ENCODE measurements around the gene POLG.
A peak's percentile ranks its signal among the peaks of the same experiment; 100 is the strongest.

Gene POLG

DNA sequence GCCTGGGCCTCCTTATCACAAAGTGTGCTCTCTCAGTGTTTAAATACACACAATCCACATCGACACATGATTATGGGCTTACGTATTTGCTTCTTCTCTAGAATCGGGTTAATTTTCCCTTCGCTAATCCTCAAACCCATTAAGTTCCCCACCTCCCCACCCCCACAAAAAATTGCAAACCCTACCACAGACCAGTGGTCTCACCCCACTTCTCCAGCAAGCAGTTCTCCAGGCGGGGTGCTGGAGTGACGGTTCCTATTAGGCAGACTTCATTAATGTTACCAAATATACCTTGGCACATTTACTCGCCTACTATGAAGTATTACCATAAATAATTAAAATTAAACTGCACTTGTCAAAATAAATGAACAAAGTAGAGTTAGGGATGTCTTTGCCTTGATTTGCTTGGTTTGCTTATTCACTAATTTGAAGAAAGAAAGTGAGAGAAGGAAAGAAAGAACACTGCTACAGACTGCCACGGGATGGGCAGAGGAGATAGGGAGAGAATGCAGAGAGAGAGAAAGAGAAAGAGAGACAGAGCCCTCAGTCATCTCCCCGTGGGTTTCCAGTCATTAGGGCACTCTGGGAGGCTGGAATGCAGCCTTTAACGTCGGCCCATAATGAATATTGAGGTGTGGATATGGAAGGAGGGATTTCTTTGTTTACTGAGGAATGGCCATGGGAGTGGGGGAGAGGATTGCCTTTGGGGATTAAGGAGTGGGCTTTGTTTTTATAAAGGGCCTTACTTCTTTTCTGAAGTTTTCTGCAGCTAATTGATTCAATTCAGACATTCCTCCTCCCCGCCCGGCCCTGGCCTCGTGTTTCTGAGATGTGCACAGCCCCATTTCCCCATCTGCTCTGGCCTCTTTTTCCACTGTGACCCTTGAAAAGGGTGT is 39.7 kb upstream of the POLG start:
- no peak for ATAC-seq
- Mint-ChIP-seq H3K4me3 (no peak overlapping the region), H3K9me3 (no peaks in the 10 kb centered on the region), H3K4me1 (peaks cover 30% of the 10 kb centered on the region), H3K27ac (no peak overlapping the region), H3K27me3 (peaks cover 99% of the 10 kb centered on the region)
- no peak for DNase-seq

DNA sequence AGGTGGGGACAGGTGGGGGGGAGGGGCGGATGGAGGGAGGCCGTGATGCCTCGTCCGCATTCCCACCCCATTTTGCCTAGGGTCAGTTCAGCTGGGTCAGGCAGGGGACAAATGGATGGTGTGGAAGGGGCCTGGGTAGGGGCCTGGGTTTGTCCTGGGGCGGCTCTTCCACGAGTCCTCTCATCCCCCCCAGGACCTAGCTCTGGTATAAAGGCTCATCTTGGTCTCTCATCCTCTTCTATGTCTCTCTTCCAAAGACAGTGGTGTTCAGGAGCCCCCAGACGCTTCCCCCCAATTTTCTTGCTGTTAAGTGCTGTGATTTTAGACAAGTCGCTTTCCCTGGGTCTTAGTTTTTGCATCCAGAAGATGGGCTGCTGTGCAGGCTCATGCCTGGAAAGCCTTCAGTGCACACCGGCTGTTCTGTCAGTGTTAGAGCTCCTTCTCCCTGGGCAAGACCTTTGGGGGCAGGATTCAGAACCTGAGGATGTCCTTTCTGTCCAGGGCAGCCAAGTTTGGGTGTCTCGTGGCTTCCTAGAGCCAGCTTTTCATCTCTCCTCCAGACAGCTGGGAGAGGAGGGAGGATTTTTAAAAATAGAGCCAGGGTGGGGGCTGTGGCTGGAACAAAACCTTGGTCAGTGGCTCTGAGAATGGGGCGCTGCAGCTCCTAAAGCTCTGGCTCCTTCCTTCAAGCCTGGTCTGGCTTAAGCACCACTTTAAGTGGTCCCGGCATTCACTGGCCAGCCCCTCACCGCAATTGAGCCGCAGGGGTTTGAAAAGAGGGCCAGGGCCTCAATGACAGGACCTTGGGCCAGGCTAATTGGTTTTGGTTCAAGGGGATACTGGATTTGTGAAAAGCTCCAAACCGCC is 37.7 kb upstream of the POLG start:
- no peak for DNase-seq
- no peak overlapping the region for H3K4me3 Mint-ChIP-seq
- no peaks in the 10 kb centered on the region for H3K9me3 Mint-ChIP-seq
- no peak overlapping the region for H3K27ac Mint-ChIP-seq
- peaks cover 99% of the 10 kb centered on the region for H3K27me3 Mint-ChIP-seq
- H3K4me1 Mint-ChIP-seq = peaks cover 30% of the 10 kb centered on the region
- ATAC-seq = no peak

DNA sequence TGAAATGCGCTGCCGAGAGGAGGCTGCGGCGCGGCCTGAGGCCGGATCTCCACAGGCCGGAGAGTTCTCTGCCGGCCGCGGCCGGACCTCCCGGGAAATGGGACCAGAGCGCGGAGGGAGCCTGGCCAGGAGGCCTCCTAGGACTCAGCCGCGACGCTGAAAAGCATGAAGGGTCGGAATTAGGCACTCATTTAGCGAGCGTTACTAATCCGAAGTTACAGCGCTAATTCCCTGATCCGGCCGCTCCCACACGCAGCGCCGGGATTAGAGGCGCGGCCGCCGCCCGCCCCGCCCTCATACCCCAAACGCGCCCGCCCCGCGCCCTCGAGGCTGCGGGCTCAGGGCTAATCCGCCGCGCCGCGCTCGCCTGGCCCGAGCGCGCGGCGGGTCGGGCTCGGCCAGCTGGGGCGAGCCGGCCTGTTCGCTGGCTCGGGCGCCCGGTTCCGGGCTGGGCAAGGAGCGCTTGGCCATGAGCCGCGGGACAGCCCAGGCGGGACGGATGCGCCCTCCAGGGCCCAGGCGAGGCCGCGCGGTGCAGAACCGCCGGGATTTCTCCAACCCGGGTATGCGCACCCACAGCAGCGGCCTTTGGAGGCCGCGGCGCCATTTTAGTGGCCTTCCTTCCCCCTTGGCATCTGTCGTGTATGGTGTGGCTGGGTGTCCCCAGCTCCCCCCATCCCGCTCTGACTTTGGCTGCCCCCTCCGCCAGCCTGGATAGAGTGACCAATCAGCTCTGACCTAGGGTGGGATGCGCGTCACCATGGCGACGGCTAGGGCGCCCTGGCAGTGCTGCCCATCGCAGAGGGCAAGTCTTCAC is 36.8 kb upstream of the POLG start:
- ATAC-seq = no peak
- H3K4me3 Mint-ChIP-seq = no peak overlapping the region

DNA sequence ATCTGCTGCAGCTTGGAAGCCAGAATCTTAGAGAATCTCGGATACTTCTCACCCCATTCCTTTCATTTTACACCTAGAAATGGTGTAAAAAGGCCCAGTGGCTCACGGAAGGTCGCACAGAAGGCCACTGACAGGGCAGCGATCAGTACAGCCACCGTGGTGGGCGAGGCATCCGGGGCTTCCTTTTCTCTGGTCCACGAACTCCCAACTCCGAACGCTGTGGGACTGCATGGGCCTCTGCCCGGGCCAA is 36.3 kb upstream of the POLG start:
- Mint-ChIP-seq H3K4me3 (no peak overlapping the region), H3K9me3 (no peaks in the 10 kb centered on the region), H3K27ac (no peak overlapping the region), H3K27me3 (peaks cover 99% of the 10 kb centered on the region), H3K4me1 (peaks cover 35% of the 10 kb centered on the region)
- DNase-seq = no peak
- ATAC-seq = no peak

More for the DNA sequence above, 36.8 kb upstream of the POLG start:
- no peak for DNase-seq
- no peaks in the 10 kb centered on the region for H3K9me3 Mint-ChIP-seq
- peaks cover 34% of the 10 kb centered on the region for H3K4me1 Mint-ChIP-seq
- H3K27ac Mint-ChIP-seq = no peak overlapping the region
- peaks cover 99% of the 10 kb centered on the region for H3K27me3 Mint-ChIP-seq

DNA sequence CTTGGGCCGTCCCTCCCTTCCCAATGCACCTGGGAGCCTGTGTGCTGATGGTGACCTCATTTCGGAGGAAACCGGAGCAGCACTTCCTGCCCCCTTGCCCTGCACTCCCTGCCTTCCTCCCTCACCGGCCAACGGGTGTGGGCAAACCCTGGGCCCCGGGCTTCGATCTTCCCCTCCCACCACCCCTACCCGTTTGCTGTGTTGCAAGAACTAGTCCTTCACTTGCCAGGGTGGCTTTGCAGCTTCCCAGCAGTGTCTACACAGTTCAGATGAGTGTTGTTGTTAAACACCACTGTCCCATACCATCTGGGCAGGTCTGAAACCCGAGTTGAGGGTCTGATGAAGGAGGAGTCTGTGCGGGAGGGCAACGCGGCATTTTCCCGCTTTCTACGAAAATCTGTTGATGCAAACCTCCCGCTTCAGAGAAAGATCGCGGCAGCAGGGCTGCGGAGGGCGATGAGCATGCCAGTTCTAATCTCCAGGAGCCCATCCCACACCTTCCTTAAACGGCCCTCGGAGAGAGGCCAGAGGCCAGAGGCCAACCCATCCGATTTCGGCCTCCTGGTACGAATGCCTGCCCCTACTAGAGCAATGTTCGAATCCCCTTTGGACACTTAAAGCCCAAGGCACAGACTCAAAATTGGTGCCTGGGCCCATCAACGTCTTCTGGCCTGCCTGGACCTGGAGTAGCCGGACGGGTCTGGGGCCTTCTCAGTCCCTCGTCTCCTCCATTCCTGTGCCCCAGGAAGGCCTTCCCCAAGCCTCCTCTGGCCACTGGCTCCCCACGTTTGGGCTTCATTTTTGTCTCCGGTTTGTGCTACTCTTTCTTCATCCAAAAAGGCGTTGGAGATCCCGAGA is 35.7 kb upstream of the POLG start:
- Mint-ChIP-seq H3K27me3 (peaks cover 99% of the 10 kb centered on the region), H3K4me1 (peaks cover 35% of the 10 kb centered on the region), H3K27ac (no peak overlapping the region), H3K9me3 (no peaks in the 10 kb centered on the region), H3K4me3 (no peak overlapping the region)
- DNase-seq = no peak
- no peak for ATAC-seq

DNA sequence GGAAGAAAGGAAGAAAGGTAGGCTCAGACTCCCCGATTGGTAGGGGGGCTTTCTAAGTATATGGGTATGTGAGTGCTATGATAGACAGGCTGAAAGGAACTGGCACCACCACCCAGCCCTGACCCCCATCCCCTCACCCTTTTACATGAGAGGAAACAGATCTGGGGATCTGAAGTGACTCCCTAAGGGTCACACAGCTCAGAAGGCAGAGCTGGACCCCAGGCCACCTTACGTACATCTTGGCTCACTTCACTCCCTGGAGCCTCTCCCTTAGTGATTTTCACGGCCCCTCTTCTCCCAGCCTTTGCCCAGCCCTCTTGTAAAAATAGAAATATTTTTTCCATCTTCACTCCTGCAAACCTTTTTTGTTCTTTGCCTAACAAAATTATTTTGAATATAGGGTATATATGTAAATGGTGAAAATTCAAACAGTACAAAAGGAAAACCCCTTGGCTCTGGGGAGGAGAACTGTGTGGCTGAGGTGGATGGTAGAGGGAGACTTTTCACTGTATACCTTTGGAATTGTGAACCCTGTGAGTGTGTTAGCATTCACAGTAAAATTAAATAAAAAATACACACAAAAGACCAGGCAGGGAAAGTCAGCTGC is 34.8 kb upstream of the POLG start:
- Mint-ChIP-seq H3K27me3 (peaks cover 99% of the 10 kb centered on the region), H3K9me3 (no peaks in the 10 kb centered on the region), H3K4me3 (no peak overlapping the region), H3K4me1 (peaks cover 35% of the 10 kb centered on the region), H3K27ac (no peak overlapping the region)
- DNase-seq (no peak), ATAC-seq (no peak)

DNA sequence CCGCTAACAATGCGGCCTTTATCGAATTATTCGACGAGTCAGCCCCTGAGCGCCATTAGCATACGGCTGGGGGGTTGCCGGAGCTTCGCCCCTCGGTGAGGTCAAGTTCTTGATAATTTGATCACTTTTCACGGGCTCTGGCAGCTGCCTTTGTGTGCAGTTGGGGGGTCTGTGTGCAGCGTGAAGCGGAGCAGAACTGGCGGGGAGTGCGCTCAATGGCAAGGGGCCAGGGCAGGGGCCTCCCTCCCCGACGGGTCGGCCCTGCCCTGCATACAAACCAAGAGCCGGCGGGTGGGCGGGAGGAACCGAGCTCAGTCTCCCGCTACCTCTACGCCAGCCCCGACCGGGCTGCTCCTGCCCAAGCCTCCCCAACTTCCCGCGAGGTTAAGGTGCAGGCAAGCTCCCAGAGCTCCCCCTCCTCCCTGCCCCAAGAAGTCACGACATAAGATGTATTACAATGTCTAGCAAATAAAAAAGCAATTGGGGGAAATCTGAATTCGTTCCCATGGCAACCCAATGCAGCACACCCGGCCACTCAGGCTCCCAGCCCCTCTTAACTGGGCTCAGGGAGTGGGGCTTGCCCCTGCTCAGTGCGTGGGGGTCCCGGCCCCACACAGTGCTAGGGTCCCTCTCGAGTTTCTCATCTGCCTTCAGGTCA is 34.1 kb upstream of the POLG start:
- Mint-ChIP-seq H3K9me3 (no peaks in the 10 kb centered on the region), H3K27ac (no peak overlapping the region), H3K27me3 (peaks cover 99% of the 10 kb centered on the region), H3K4me3 (peak overlapping the region in 1 of 2 donors; percentile 29), H3K4me1 (peaks cover 35% of the 10 kb centered on the region)
- no peak for ATAC-seq
- DNase-seq = no peak

DNA sequence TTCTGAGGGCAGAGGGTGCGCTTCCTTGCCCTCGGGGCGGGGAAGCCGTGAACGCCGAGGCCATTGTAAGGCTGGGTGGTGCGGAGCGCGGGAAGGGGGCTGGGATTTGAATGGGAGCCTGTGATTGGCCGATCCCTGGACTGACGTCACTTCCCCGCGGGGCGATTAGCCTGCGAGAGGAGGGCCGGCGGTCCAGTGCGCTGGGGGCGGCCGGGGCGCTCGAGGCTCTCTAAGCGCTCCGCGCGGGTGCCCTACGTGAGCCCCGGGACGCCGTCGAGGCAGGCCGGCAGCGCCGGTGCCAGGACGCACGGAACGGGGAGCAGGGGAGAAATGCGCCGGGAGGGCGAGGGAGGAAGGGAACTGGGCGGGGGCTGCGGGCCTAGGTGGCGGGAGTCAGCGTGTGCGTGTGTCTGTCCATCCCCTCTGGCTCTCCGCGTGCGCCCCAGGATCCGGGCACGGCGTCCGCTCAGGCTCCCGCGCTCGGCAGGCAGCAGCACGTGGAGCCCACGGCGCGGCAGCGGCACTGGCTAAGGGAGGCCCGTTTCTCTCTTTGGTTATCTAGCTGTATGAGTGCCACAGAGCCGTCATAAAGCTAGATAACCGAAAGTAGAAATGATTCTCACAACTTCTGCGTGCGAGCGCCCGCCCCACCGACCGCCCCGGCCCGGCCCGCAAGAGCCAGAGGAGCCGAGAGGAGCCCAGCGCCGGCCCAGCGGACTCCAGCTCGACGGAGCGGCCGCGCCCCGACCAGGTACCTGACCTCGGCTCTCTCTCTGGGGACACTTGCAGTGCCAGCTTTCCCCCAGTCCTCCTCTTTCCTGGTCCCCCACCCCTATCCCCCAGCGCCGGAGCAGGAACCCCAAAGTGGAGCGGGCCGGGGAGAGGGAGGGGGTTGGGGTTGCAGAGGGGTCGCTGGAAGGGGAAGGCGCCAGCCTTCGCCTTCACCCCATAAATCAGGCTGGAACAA is 33.1 kb upstream of the POLG start:
- H3K4me1 Mint-ChIP-seq = peaks cover 35% of the 10 kb centered on the region
- ATAC-seq = peak; percentile 47
- no peaks in the 10 kb centered on the region for H3K9me3 Mint-ChIP-seq
- peaks cover 99% of the 10 kb centered on the region for H3K27me3 Mint-ChIP-seq
- DNase-seq = peak in 1 of 2 donors; percentile 30
- H3K27ac Mint-ChIP-seq = no peak overlapping the region
- H3K4me3 Mint-ChIP-seq = peak overlapping the region; percentile 64 to 69

DNA sequence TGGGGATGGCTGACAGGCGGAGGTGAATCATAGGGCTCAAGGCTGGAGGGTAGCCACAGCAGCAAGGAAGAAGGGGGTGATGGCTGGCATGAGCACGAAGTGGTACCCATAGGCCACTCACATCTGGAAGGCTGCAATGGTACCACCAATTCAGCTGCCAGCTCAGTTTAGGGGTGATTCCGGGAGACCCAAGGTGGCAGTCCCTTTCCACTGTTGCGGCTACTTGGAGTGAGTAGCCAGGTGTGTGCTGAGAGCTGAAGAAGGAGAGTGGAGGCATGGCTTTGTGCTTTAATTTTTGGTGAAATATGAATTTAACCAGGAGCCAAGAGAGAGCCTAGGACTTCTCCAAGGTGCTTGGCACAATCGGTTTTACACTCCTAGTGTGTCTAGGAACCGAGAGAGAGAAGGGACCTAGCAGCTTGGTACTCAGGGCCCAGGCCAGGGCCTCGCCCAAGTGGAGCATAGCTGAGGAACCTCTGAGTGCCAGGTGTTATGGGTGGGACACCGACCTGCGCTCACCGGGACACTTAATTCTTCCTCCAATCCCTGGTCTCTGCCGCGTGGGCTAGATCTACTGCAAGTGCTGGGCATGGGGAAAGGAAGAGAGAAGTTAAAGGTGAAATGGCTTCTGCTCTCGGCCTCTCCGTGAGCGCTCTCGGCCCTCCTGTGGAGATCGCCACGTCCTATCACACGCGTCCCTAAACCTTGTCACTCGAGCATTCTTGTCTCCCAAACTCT is 32.2 kb upstream of the POLG start:
- H3K27ac Mint-ChIP-seq = no peak overlapping the region
- H3K27me3 Mint-ChIP-seq = peaks cover 99% of the 10 kb centered on the region
- peaks cover 39% of the 10 kb centered on the region for H3K4me1 Mint-ChIP-seq
- no peak for ATAC-seq
- peak overlapping the region; percentile 64 to 69 for H3K4me3 Mint-ChIP-seq
- no peak for DNase-seq
- no peaks in the 10 kb centered on the region for H3K9me3 Mint-ChIP-seq

DNA sequence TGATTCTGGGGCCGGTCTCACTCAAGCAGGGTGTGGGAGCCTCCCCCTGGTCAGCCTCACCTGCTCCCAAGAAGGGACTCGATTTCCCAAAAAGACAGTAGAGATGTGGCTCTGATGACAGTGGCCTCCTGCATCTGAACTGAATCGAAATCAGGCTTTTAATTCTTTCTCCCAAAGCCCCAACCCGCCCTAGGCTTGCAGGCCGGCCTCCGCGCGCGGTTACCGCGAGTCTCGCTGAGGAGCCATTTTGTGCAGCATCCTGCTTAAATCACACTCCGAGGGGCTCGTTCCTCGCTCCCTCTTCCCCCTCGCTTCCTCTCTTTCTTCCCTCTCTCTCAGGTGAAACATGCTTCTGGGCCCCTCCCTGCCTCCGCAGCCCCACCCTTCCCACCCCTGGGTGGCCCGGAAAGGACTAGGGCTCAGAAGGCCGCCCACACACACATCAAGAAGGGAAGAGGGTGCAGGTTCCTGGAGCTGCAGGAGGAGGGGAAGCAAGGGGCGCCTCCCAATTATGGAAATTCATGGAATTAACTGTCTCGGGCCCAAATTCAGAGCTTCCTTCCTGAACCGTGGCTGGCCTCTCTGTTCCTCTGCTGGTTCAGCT is 30.9 kb upstream of the POLG start:
- peaks cover 100% of the 10 kb centered on the region for H3K27me3 Mint-ChIP-seq

DNA sequence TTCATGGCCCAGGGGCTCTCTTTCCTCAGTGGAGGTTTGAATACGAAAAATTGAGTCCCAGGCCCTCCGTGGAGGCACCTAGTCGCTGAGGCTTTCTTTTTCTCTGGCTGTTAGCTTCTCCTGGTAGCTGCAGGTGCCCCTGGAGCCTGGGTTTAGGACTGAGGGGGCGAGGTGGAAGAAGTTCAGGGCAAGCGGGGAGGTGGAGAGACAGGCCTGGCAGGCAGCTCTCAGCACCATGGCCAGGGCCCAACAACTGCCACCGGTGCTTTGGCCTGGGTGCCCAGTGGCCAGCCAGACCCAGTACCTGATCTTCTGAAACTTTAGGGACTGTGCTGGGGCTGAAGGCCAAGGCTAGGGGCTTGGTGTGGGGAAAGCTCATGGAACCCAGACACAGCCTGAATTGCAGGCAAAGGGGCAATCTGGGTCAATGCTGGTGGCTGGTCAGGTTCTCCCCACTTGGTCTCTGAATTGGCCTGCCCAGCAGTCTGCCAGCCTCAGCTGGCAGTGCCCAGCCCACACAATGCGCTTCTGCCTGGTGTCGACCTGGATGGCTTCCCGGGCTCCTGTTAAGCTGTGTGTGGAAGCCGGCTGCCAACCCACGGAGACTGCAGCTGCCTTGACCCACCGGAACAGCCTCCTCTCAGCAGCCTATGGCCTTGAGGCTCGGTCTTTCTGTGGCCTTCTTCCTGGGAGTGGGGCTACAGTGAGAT is 30.3 kb upstream of the POLG start:
- Mint-ChIP-seq H3K27me3 (peaks cover 100% of the 10 kb centered on the region), H3K9me3 (no peaks in the 10 kb centered on the region), H3K4me1 (peaks cover 41% of the 10 kb centered on the region), H3K27ac (no peak overlapping the region), H3K4me3 (no peak overlapping the region)
- DNase-seq (no peak), ATAC-seq (no peak)

More for the DNA sequence above, 30.9 kb upstream of the POLG start:
- Mint-ChIP-seq H3K27ac (no peak overlapping the region), H3K9me3 (no peaks in the 10 kb centered on the region), H3K4me3 (no peak overlapping the region), H3K4me1 (peaks cover 46% of the 10 kb centered on the region)
- no peak for DNase-seq
- no peak for ATAC-seq

DNA sequence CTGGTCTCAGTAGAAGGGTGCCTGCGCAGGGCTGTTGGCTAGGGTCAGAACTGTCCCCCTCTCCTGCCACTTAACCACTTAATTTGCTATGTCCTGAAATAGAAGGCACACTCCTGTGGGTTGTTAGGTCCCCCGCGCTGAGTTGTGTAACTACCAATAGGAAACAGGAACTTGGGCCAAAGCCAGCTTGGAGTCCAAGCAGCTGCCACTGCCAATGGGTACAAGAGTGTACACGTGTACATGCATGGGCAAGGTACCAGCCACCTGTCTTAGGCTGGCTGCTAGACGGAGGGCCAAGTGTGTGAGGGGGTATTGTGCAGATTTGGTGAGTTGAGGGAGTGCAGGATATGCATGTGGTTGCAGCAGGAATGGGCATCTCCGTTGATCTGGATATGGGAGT is 29.7 kb upstream of the POLG start:
- no peak for DNase-seq
- Mint-ChIP-seq H3K9me3 (no peaks in the 10 kb centered on the region), H3K27ac (no peak overlapping the region), H3K4me1 (peaks cover 47% of the 10 kb centered on the region), H3K27me3 (peaks cover 100% of the 10 kb centered on the region), H3K4me3 (no peak overlapping the region)
- ATAC-seq = no peak

Measured in stimulated activated naive CD8-positive, alpha-beta T cell treated with anti-CD3 and anti-CD28 coated beads, Interleukin-15, amount 100 ng/mL, for 72 hours (primary cell).